Measurements from ENCODE around the gene PPARA. TPM values are rescaled to one million over a fixed set of nuclear protein-coding genes. Genes with fewer than 3 reads are reported as not detected.
A peak's percentile ranks its signal among the peaks of the same experiment; 100 is the strongest.

PPARA gene
- total RNA-seq, 4 donors from 2014 or later, result 18.7 to 53.8 (median 32.0) TPM

GRCh38 chr22:46159777-46160176 is 9.5 kb downstream of the PPARA start:
- Histone ChIP-seq H3K4me3 (no peak overlapping the region), H3K9me3 (no peaks in the 10 kb centered on the region), H3K4me1 (peaks cover 3% of the 10 kb centered on the region), H3K27ac (no peak overlapping the region), H3K27me3 (no peaks in the 10 kb centered on the region), H3K36me3 (peaks cover 21% of the 10 kb centered on the region)
- WGBS, result 78% methylated on average over 10 of the region's 10 CpGs
- peak in 1 of 2 donors; percentile 50 for DNase-seq (ENCODE audit: low spot score in 2 of 2)
- TF ChIP-seq CTCF (IDR thresholded peaks at IDR 0.05), result no peak
- no peak for TF ChIP-seq POLR2AphosphoS5 (IDR thresholded peaks at IDR 0.05)
- TF ChIP-seq POLR2A (IDR thresholded peaks at IDR 0.05), result no peak
- TF ChIP-seq EP300 (IDR thresholded peaks at IDR 0.05), result no peak

GRCh38 chr22:46162285-46162684 is 12.0 kb downstream of the PPARA start:
- DNase-seq (ENCODE audit: low spot score in 2 of 2), result no peak
- no peaks in the 10 kb centered on the region for H3K9me3 ChIP-seq
- H3K4me3 ChIP-seq, result no peak overlapping the region
- 95% methylated on average over 10 of the region's 10 CpGs for WGBS
- no peaks in the 10 kb centered on the region for H3K4me1 ChIP-seq
- TF ChIP-seq EP300 (IDR thresholded peaks at IDR 0.05) (no peak), POLR2AphosphoS5 (IDR thresholded peaks at IDR 0.05) (no peak), POLR2A (IDR thresholded peaks at IDR 0.05) (no peak), CTCF (IDR thresholded peaks at IDR 0.05) (no peak)
- H3K27me3 ChIP-seq, result no peaks in the 10 kb centered on the region
- no peak overlapping the region for H3K27ac ChIP-seq
- peaks cover 15% of the 10 kb centered on the region for H3K36me3 ChIP-seq

- 84% methylated on average over 17 of the region's 17 CpGs for WGBS
- H3K27me3 ChIP-seq, result no peaks in the 10 kb centered on the region
Observed at GRCh38 chr22:46162771-46163556, 12.6 kb downstream of the PPARA start.

GRCh38 chr22:46163557-46163888 is 13.2 kb downstream of the PPARA start:
- WGBS, result 87% methylated on average over 9 of the region's 11 CpGs
- TF ChIP-seq POLR2AphosphoS5 (IDR thresholded peaks at IDR 0.05) (no peak), POLR2A (IDR thresholded peaks at IDR 0.05) (no peak), EP300 (IDR thresholded peaks at IDR 0.05) (no peak), CTCF (IDR thresholded peaks at IDR 0.05) (no peak)
- no peaks in the 10 kb centered on the region for H3K27me3 ChIP-seq
- no peak overlapping the region for H3K4me3 ChIP-seq
- no peak for DNase-seq (ENCODE audit: low spot score in 2 of 2)
- no peak overlapping the region for H3K27ac ChIP-seq
- no peaks in the 10 kb centered on the region for H3K4me1 ChIP-seq
- no peaks in the 10 kb centered on the region for H3K9me3 ChIP-seq
- peaks cover 15% of the 10 kb centered on the region for H3K36me3 ChIP-seq

More at GRCh38 chr22:46162771-46163556, 12.6 kb downstream of the PPARA start:
- Histone ChIP-seq H3K4me3 (no peak overlapping the region), H3K9me3 (no peaks in the 10 kb centered on the region), H3K36me3 (peaks cover 15% of the 10 kb centered on the region), H3K27ac (no peak overlapping the region), H3K4me1 (no peaks in the 10 kb centered on the region)
- no peak for DNase-seq (ENCODE audit: low spot score in 2 of 2)
- TF ChIP-seq POLR2AphosphoS5 (IDR thresholded peaks at IDR 0.05) (no peak), CTCF (IDR thresholded peaks at IDR 0.05) (no peak), EP300 (IDR thresholded peaks at IDR 0.05) (no peak), POLR2A (IDR thresholded peaks at IDR 0.05) (no peak)

GRCh38 chr22:46165977-46166376 is 15.7 kb downstream of the PPARA start:
- TF ChIP-seq POLR2A (IDR thresholded peaks at IDR 0.05), result no peak
- TF ChIP-seq EP300 (IDR thresholded peaks at IDR 0.05), result no peak
- TF ChIP-seq POLR2AphosphoS5 (IDR thresholded peaks at IDR 0.05), result no peak
- no peak for TF ChIP-seq CTCF (IDR thresholded peaks at IDR 0.05)
- Histone ChIP-seq H3K27ac (no peak overlapping the region), H3K9me3 (no peaks in the 10 kb centered on the region), H3K4me3 (no peak overlapping the region), H3K27me3 (no peaks in the 10 kb centered on the region), H3K4me1 (peaks cover 4% of the 10 kb centered on the region), H3K36me3 (peaks cover 6% of the 10 kb centered on the region)
- 95% methylated on average over 3 of the region's 3 CpGs for WGBS
- DNase-seq (ENCODE audit: low spot score in 2 of 2), result no peak
